SU-DHL-6 (cell line): ENCODE measurements around the gene MCMBP.

Source experiments
- H2AFZ ChIP-seq: fragments of 200-600 bp; sonication (generic); 2 replicates; pipeline ENCODE4 v1.6.1; 2014; ENCODE audit warnings: low read depth, mild to moderate bottlenecking, moderate library complexity, mixed read lengths, antibody characterized with exemption, low read length; ENCODE audit not compliant: severe bottlenecking
- H3F3A ChIP-seq: fragments of 200-600 bp; shearing (Covaris generic); 2 replicates; pipeline ENCODE4 v1.6.0; 2016; ENCODE audit warnings: antibody characterized with exemption, mild to moderate bottlenecking; ENCODE audit not compliant: insufficient read depth
- H3K27ac ChIP-seq: fragments of 200-600 bp; sonication (generic); 2 replicates; pipeline ENCODE4 v1.5.1; 2016; ENCODE audit warnings: low read depth, mild to moderate bottlenecking, low read length, moderate library complexity, mixed read lengths
- H3K27me3 ChIP-seq: fragments of 200-600 bp; sonication (generic), shearing (Covaris generic); 2 replicates; pipeline ENCODE4 v1.6.0; 2014; ENCODE audit warnings: mild to moderate bottlenecking, low read length
- H3K36me3 ChIP-seq: fragments of 200-600 bp; sonication (generic); 2 replicates; pipeline ENCODE4 v1.6.1; 2014; ENCODE audit warnings: mild to moderate bottlenecking, low read length, mixed read lengths
- H3K4me2 ChIP-seq: fragments of 300-600, 200-600 bp; shearing (Covaris generic), sonication (generic); 2 replicates; pipeline ENCODE4 v1.6.0; 2014; ENCODE audit warnings: low read length, low read depth, mild to moderate bottlenecking; ENCODE audit not compliant: poor library complexity, severe bottlenecking
- H3K4me3 ChIP-seq: fragments of 200-600 bp; sonication (generic); 2 replicates; pipeline ENCODE4 v1.5.1; 2014; ENCODE audit warnings: antibody characterized with exemption, low read length, mild to moderate bottlenecking, mixed read lengths; ENCODE audit not compliant: insufficient read depth, poor library complexity, severe bottlenecking
- H3K79me2 ChIP-seq: fragments of 200-600 bp; sonication (generic); 2 replicates; pipeline ENCODE4 v1.6.1; 2014; ENCODE audit warnings: mild to moderate bottlenecking, low read length, moderate library complexity; ENCODE audit not compliant: insufficient read depth
- H3K9ac ChIP-seq: fragments of 200-600 bp; sonication (generic); 2 replicates; pipeline ENCODE4 v1.7.0; 2014; ENCODE audit warnings: mild to moderate bottlenecking, low read length
- H3K9me2 ChIP-seq: fragments of 200-600 bp; sonication (generic); replicated peaks from 2 replicates; pipeline ENCODE4 v1.6.1; 2014; ENCODE audit warnings: low read length; ENCODE audit not compliant: insufficient read depth
- H3K9me3 ChIP-seq: fragments of 200-600 bp; sonication (generic); 2 replicates; pipeline ENCODE4 v1.6.1; 2014; ENCODE audit warnings: low read length, mixed read lengths; ENCODE audit not compliant: insufficient read depth
- H4K20me1 ChIP-seq: fragments of 200-600 bp; sonication (generic); 2 replicates; pipeline ENCODE4 v1.6.1; 2014; ENCODE audit warnings: low read depth, mild to moderate bottlenecking, antibody characterized with exemption, low read length, moderate library complexity, mixed read lengths
- CTCF ChIP-seq: fragments of 200-600 bp; sonication (generic); IDR thresholded peaks from one replicate; pipeline ENCODE4 v1.5.1; 2017; ENCODE audit warnings: antibody characterized with exemption, mild to moderate bottlenecking, low read length, moderate library complexity; ENCODE audit not compliant: insufficient read depth, poor library complexity, severe bottlenecking
- EZH2phosphoT487 ChIP-seq: fragments of 200-600 bp; sonication (generic), shearing (Covaris generic); conservative IDR thresholded peaks from 2 replicates; pipeline ENCODE4 v1.6.1; 2018; ENCODE audit warnings: mild to moderate bottlenecking, antibody characterized with exemption, low read length, moderate library complexity, mixed read lengths

MCMBP gene

GRCh38 chr10:119860866-119861607 lies 11.6 kb downstream of the MCMBP start:
- no peaks in the 10 kb centered on the region for H3K9me2 ChIP-seq
- no peak overlapping the region for H2AFZ ChIP-seq
- no peak for TF ChIP-seq EZH2phosphoT487
- TF ChIP-seq CTCF = no peak
- H3K79me2 ChIP-seq = peaks cover 89% of the 10 kb centered on the region
- peaks cover 40% of the 10 kb centered on the region for H4K20me1 ChIP-seq
- peaks cover 9% of the 10 kb centered on the region; the same call in 1 of the 2 replicates for H3K9me3 ChIP-seq
- H3K9ac ChIP-seq = no peak overlapping the region
- H3K4me2 ChIP-seq = peak overlapping the region; percentile 5
- H3K4me3 ChIP-seq = no peak overlapping the region
- H3K27ac ChIP-seq = 0 out of 2 replicates have a peak overlapping the region, but pooled peaks have one; percentile 3
- peaks cover 44% of the 10 kb centered on the region for H3F3A ChIP-seq
- H3K36me3 ChIP-seq = peaks cover 44% of the 10 kb centered on the region
- H3K27me3 ChIP-seq = no peaks in the 10 kb centered on the region

GRCh38 chr10:119859420-119860258 lies 13.0 kb downstream of the MCMBP start:
- Histone ChIP-seq H4K20me1 (peaks cover 32% of the 10 kb centered on the region), H3K9me3 (peaks cover 2% of the 10 kb centered on the region; the same call in 1 of the 2 replicates), H3K27me3 (no peaks in the 10 kb centered on the region), H3K79me2 (peaks cover 75% of the 10 kb centered on the region), H2AFZ (no peak overlapping the region), H3K4me2 (peak overlapping the region; percentile 20), H3K36me3 (peaks cover 37% of the 10 kb centered on the region), H3K9me2 (no peaks in the 10 kb centered on the region), H3K27ac (peak overlapping the region; percentile 25; the same call in 1 of the 2 replicates), H3K4me3 (no peak overlapping the region), H3K9ac (no peak overlapping the region), H3F3A (peaks cover 38% of the 10 kb centered on the region)
- peak; percentile 63 for TF ChIP-seq CTCF
- TF ChIP-seq EZH2phosphoT487 = no peak

- peaks cover 26% of the 10 kb centered on the region for H4K20me1 ChIP-seq
- TF ChIP-seq CTCF = no peak
- peaks cover 30% of the 10 kb centered on the region for H3F3A ChIP-seq
- H3K4me3 ChIP-seq = no peak overlapping the region
- no peak overlapping the region for H3K9ac ChIP-seq
- H3K36me3 ChIP-seq = peaks cover 38% of the 10 kb centered on the region
- H3K27ac ChIP-seq = no peak overlapping the region
- no peaks in the 10 kb centered on the region for H3K27me3 ChIP-seq
- no peaks in the 10 kb centered on the region for H3K9me3 ChIP-seq
- H3K79me2 ChIP-seq = peaks cover 59% of the 10 kb centered on the region
- no peak overlapping the region for H3K4me2 ChIP-seq
- H3K9me2 ChIP-seq = no peaks in the 10 kb centered on the region
- H2AFZ ChIP-seq = no peak overlapping the region
Observed at GRCh38 chr10:119858063-119858462, 14.6 kb downstream of the MCMBP start.
